D721Med (cell line): ENCODE results near the gene USP40.

Experiments
- DNase-seq: peaks from one replicate; pipeline ENCODE4 v3.0.0; 2011; ENCODE audit warnings: low spot score; ENCODE audit not compliant: insufficient read length
- FAIRE-seq: peaks from 2 replicates; lab custom pipeline; 2011; peaks lifted over from hg19 to GRCh38; lab: Jason Lieb, UNC
- TF ChIP-seq, protein P1 (sequence below): IDR thresholded peaks from 2 replicates; pipeline ENCODE4 v1.5.1; 2012; ENCODE audit warnings: mild to moderate bottlenecking, control low read depth; ENCODE audit not compliant: insufficient read depth; ENCODE audit errors: missing control alignments

Gene USP40

DNA sequence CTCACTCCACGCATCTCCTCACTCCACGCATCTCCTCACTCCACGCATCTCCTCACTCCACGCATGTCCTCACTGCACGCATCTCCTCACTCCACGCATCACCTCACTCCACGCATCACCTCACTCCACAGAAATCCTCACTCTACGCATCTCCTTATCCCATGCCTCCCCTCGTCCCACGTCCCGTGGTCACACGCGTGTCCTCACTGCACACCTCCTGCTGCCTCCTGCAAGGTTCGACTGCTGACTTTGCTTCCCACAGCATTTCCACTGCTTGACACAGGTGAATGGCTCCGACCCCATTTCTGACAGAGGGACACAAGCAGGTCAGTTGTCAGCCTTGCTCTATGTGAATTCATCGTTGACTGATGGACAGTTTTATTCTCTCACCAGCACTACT, 103.0 kb downstream of the USP40 start:
- FAIRE-seq (no peak), DNase-seq (no peak)
- TF ChIP-seq, protein P1, sequence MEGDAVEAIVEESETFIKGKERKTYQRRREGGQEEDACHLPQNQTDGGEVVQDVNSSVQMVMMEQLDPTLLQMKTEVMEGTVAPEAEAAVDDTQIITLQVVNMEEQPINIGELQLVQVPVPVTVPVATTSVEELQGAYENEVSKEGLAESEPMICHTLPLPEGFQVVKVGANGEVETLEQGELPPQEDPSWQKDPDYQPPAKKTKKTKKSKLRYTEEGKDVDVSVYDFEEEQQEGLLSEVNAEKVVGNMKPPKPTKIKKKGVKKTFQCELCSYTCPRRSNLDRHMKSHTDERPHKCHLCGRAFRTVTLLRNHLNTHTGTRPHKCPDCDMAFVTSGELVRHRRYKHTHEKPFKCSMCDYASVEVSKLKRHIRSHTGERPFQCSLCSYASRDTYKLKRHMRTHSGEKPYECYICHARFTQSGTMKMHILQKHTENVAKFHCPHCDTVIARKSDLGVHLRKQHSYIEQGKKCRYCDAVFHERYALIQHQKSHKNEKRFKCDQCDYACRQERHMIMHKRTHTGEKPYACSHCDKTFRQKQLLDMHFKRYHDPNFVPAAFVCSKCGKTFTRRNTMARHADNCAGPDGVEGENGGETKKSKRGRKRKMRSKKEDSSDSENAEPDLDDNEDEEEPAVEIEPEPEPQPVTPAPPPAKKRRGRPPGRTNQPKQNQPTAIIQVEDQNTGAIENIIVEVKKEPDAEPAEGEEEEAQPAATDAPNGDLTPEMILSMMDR, result no peak

DNA sequence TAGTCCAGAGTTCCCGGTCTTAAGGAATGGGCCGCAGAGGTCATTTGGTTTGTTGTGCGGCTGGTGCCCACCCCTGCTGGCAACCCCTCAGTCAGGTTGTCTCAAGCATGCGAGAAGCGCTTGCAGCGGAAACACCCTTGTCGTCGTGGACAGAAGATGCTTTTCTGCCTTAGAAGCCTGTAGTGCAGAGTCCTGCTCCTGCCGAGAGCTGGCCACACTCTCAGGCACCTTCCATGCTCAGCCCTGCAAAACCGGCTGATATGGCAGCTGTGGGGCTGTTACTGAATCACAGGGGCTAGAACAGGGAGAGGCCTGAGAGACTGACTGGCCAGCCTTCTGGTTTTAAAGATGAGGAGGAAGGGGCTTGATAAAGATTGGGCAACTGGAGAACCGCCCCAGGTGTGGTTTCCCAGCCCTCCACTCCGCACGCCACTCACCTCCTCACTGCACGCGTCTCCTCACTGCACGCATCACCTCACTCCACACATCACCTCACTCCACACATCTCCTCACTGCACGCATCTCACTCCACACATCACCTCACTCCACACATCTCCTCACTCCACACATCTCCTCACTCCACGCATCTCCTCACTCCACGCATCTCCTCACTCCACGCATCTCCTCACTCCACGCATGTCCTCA, 103.6 kb downstream of the USP40 start:
- TF ChIP-seq, protein P1, result no peak
- DNase-seq, result no peak
- FAIRE-seq, result no peak

DNA sequence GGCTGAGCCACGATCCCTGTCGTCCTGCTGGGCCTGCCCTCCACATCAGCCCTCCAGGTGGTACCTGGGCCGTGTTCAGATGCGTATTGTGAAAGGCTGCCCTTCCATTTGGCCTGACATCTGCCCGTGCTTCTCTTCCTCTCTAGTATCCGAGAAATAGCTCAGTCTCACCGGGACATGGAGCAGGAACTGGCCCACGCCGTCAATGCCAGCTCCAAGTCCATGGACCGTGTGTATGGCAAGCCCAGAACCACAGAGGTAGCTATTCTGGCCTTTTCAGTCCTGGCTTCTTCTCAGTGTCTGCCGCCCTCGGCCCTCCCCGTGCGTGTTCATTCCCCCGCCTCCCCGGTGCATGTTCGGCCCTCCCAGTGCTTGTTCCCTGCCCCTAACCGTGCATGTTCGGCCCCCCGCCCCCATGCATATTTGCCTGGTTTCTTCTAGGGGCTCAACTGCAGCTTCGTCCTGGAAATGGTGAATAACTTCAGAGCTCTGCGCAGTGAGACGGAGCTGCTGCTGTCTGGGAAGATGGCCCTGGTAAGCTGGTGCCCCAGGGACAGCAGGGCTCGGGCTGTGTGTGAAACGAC, 104.3 kb downstream of the USP40 start:
- FAIRE-seq (no peak), DNase-seq (no peak)
- TF ChIP-seq, protein P1, result no peak

DNA sequence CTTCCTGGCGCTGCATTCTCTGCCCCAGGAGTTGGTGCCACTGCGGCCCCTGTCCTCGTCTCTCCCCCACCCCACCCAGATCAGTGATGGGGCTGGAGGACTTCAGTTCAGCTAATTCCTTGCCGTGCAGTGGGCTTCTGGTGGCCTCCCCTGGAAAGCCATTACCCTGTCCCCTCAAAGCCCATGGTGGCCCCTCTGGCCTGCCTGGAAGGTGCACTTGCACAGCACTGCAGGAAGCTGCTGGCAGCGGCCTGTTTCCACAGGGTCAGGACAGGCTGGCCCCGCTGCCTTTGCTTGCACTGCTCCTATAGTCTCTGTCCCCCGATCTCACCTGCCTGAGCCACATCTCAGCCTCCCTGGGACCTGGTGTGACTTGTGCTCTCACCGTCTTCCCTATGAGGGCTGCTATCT, 105.1 kb downstream of the USP40 start:
- no peak for FAIRE-seq
- no peak for DNase-seq
- TF ChIP-seq, protein P1, result no peak

DNA sequence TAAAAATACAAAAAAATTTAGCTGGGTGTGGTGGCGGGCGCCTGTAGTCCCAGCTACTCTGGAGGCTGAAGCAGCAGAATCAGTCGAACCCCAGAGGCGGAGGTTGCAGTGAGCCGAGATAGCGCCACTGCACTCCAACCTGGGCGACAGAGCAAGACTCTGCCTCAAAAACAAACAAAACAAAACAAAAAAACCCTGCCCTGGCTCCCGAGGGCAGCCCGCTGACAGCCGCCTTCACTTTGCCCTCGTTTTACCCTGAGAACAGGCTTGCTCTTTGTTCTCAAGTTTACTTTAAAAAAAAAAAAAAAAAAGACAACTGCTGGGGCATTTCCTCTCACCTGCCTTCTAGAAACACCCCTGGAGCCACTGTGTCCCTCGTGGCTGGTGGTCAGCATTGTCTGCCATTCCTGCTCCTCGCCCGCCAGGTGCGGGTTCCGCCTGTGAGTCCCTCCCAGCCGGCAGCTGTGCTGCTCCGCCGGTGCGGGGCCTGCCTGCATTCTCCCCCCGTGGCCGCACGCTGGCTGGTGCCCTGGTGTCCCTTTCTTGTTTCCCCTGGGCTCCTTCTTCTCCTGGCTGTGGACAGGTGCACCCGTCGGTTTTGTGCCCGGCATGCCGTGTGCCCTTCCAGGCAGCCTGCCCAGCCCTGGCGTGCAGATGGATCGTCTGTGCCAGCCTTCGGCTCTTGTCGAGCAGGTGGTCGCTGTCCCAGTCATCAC, 105.7 kb downstream of the USP40 start:
- DNase-seq, result no peak
- TF ChIP-seq, protein P1, result no peak
- FAIRE-seq, result no peak

DNA sequence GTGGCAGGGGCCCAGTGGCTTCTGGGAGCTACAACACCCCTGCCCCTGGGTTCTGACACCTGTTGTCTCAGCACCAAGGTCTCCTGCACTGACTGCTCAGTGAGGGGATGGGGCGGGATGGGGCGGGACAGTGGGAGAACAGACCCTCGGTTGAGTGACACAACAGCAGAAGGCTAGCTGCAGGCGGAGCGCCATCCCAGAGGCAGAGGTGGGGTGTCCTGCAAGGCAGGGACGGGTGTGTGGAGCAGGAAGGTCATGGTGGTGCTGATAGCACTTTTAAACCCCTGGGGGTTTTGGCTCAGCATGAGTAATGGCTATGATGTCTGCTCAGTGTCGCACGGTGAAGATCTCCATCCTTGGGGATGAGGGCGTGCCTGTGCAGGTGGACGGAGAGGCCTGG, 107.2 kb downstream of the USP40 start:
- no peak for DNase-seq
- TF ChIP-seq, protein P1, result no peak
- no peak for FAIRE-seq

DNA sequence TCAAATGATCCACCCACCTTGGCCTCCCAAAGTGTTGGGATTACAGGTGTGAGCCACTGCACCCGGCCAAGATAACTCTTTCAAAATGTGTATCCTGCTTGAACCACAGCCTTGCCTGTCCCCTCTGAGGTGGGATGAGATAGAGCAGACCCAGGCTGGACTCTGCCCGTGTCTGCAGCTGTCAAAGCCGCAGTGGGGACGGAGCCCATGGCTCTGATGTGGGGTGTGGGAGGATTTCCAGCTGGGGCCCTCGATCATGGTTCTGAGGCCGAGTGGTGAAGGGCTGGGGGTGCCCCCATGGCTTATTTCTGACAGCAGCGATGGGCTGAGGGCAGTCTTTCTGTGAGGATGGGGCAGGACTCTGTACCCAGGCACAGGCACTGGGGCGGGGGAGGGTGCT, 107.8 kb downstream of the USP40 start:
- DNase-seq, result no peak
- FAIRE-seq, result no peak
- TF ChIP-seq, protein P1, result no peak
